Caki2 (cell line): ENCODE measurements around the gene SLC6A12. TPM values are rescaled to one million over a fixed set of nuclear protein-coding genes. Genes with fewer than 3 reads are reported as not detected.

ENCODE experiments used
- total RNA-seq: library from RNA; depleted of rRNA; stranded (reverse); fragments of >200 nt; shearing (Covaris generic); gene quantifications from 2 replicates; pipeline ENCODE4 v1.2.3, GENCODE V29; 2014; ENCODE audit warnings: low replicate concordance; rRNA removed

SLC6A12 gene
- total RNA-seq, 1 experiment from 2014 or later, result 0.95 TPM

Other genes starting within 250 kb of the SLC6A12 start
- gene IQSEC3, start 147.4 kb downstream of the SLC6A12 start, total RNA-seq, result not detected in 2 replicates
- not detected in 2 replicates for gene SLC6A13, start 48.7 kb upstream of the SLC6A12 start, total RNA-seq
- 12.8 and 33.6 TPM in 2 replicates for gene KDM5A, start 175.2 kb upstream of the SLC6A12 start, total RNA-seq
- gene CCDC77, start 187.5 kb upstream of the SLC6A12 start, total RNA-seq, result 13.5 and 16.3 TPM in 2 replicates
- gene B4GALNT3, start 245.8 kb upstream of the SLC6A12 start, total RNA-seq, result 1.9 and 8.1 TPM in 2 replicates